PC-3 (cell line): ENCODE data around the gene IST1. TPM values are rescaled to one million over a fixed set of nuclear protein-coding genes. Genes with fewer than 3 reads are reported as not detected.

ENCODE experiments used
- ATAC-seq: fragments of 200-7000 bp; cut with Tn5 transposase; 2 replicates; pipeline ENCODE4 v1.9.1; 2020; ENCODE audit warnings: mild to moderate bottlenecking, moderate library complexity
- BruUV-seq: library from RNA; stranded (reverse); fragments of 400-500 nt; replicated peaks from 2 replicates; lab custom pipeline; 2021; lab: Mats Ljungman, UMichigan
- CTCF ChIA-PET: fragments of 300-600 bp; sonication (Branson Sonifier 250); formaldehyde crosslinking; loops from one replicate; lab custom pipeline; 2022; ENCODE audit warnings: antibody characterized with exemption; lab: Charles Lee
- POLR2A ChIA-PET: fragments of 300-600 bp; sonication (Branson Sonifier 250); formaldehyde crosslinking; loops from one replicate; lab custom pipeline; 2022; ENCODE audit warnings: antibody characterized with exemption; ENCODE audit not compliant: unreplicated experiment; lab: Charles Lee
- DNase-seq: peaks from one replicate; pipeline ENCODE4 v3.0.0-alpha.2; 2015
- H2AFZ ChIP-seq: fragments of 300-600 bp; sonication (generic); 2 replicates; pipeline ENCODE4 v1.6.0; 2016; ENCODE audit warnings: antibody characterized with exemption, low read length
- H3F3A ChIP-seq: fragments of 300-600 bp; sonication (generic); one replicate; pipeline ENCODE4 v1.6.0; 2017; ENCODE audit warnings: antibody characterized with exemption, low read length, control low read depth, mild to moderate bottlenecking; ENCODE audit not compliant: unreplicated experiment
- H3K27ac ChIP-seq: fragments of 300-600 bp; sonication (generic); 2 replicates; pipeline ENCODE4 v1.5.1; 2016; ENCODE audit warnings: mild to moderate bottlenecking, low read length
- H3K27me3 ChIP-seq: fragments of 300-600 bp; sonication (generic); 2 replicates; pipeline ENCODE4 v1.6.1; 2016; ENCODE audit warnings: low read length, mixed read lengths
- H3K36me3 ChIP-seq: fragments of 300-600 bp; sonication (generic); 2 replicates; pipeline ENCODE4 v1.6.1; 2016; ENCODE audit warnings: low read depth, mixed run types, low read length, mixed read lengths
- H3K4me1 ChIP-seq: fragments of 300-600 bp; sonication (generic); 2 replicates; pipeline ENCODE4 v1.5.1; 2016; ENCODE audit warnings: low read length; ENCODE audit not compliant: insufficient read depth
- H3K4me2 ChIP-seq: fragments of 300-600 bp; sonication (generic); 2 replicates; pipeline ENCODE4 v1.6.0; 2016; ENCODE audit warnings: low read length
- H3K4me3 ChIP-seq: fragments of 300-600 bp; sonication (generic); 2 replicates; pipeline ENCODE4 v1.5.1; 2016; ENCODE audit warnings: mild to moderate bottlenecking, low read length, mixed read lengths
- H3K79me2 ChIP-seq: fragments of 300-600 bp; sonication (generic); 2 replicates; pipeline ENCODE4 v1.6.1; 2017; ENCODE audit warnings: low read length, mixed read lengths
- H3K9ac ChIP-seq: fragments of 300-600 bp; sonication (generic); 2 replicates; pipeline ENCODE4 v1.6.0; 2016; ENCODE audit warnings: mild to moderate bottlenecking, low read length
- H3K9me2 ChIP-seq: fragments of 300-600 bp; sonication (generic); replicated peaks from 2 replicates; pipeline ENCODE4 v1.6.1; 2016; ENCODE audit warnings: mixed run types, low read length, mixed read lengths
- H3K9me3 ChIP-seq: fragments of 300-600 bp; sonication (generic); 2 replicates; pipeline ENCODE4 v1.6.1; 2016; ENCODE audit warnings: low read length, mixed read lengths
- H4K20me1 ChIP-seq: fragments of 300-600 bp; sonication (generic); 2 replicates; pipeline ENCODE4 v1.6.1; 2016; ENCODE audit warnings: low read length, mixed read lengths
- CTCF ChIP-seq: fragments of 300-600 bp; sonication (generic); conservative IDR thresholded peaks from 2 replicates; pipeline ENCODE4 v1.5.1; 2017; ENCODE audit warnings: antibody characterized with exemption, low read depth, mild to moderate bottlenecking, low read length
- EZH2 ChIP-seq: fragments of 300-600 bp; sonication (generic); IDR thresholded peaks from one replicate; pipeline ENCODE4 v1.6.1; 2017; ENCODE audit warnings: antibody characterized with exemption, mild to moderate bottlenecking, low read length; ENCODE audit not compliant: unreplicated experiment
- EZH2phosphoT487 ChIP-seq: fragments of 300-600 bp; sonication (generic); IDR thresholded peaks from 2 replicates; pipeline ENCODE4 v1.6.1; 2018; ENCODE audit warnings: mild to moderate bottlenecking, antibody characterized with exemption, low read length, borderline replicate concordance
- intact Hi-C: fragments of 100-400 bp; cut with micrococcal nuclease; formaldehyde crosslinking; loops from 2 replicates; pipeline ENCODE4 v1.9.0; 2023
- total RNA-seq: library from RNA; depleted of rRNA; stranded (reverse); fragments of >200 nt; gene quantifications from 2 replicates; pipeline ENCODE4 v1.2.3, GENCODE V29; 2014

IST1 gene
- total RNA-seq, 1 experiment from 2014 or later, result 86.4 TPM

DNA sequence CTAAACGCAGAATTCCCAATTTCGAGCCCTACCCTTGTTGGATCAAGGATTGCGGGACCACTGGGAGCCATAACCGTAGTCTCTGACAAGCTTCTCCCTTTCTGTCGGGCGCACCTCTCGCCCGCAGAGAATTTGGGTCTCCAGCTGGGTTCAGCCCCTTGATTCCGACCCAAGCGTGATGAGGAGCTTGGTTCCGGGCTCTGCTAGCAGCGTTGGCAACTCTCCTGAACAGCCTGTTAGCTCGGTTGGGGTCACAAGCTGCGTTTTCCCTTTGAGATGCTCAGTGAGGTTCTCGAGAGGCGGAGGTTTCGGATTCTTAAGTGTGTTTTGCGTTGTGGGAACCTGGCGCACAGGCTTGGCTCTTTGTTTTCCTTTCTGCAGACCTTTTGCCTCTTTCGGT lies 48.9 kb upstream of the IST1 start:
- peaks cover 8% of the 10 kb centered on the region; the same call in 1 of the 2 replicates for H3K36me3 ChIP-seq
- DNase-seq (no peak), ATAC-seq (peak; percentile 18)
- H3K27ac ChIP-seq, result no peak overlapping the region
- peak overlapping the region; percentile 82 for H3K4me3 ChIP-seq
- H3F3A ChIP-seq, result no peaks in the 10 kb centered on the region
- H4K20me1 ChIP-seq, result no peaks in the 10 kb centered on the region
- no peaks in the 10 kb centered on the region for H3K27me3 ChIP-seq
- no TSS peak for BruUV-seq
- no peaks in the 10 kb centered on the region for H3K9me2 ChIP-seq
- no peaks in the 10 kb centered on the region for H3K9me3 ChIP-seq
- H3K79me2 ChIP-seq, result peaks cover 27% of the 10 kb centered on the region
- TF ChIP-seq CTCF, result no peak
- TF ChIP-seq EZH2phosphoT487, result no peak
- TF ChIP-seq EZH2, result no peak
- intact Hi-C loops, result loop anchor here (5.0 kb wide), 1 partner anchor 36 kb away; the partner anchor contains the start of gene ZNF821
- H3K4me2 ChIP-seq, result peak overlapping the region; percentile 90
- peak overlapping the region; percentile 99; the same call in 1 of the 2 replicates for H2AFZ ChIP-seq
- CTCF ChIA-PET, result interaction anchor here (0.6 to 1.2 kb wide), 2 partner anchors 36 to 37 kb away, joined by 3 to 4 read pairs; partner anchors contain the start of gene AP1G1
- H3K9ac ChIP-seq, result peak overlapping the region; percentile 89
- POLR2A ChIA-PET, result interaction anchor here (0.5 to 1.3 kb wide), 2 partner anchors 38 to 1100 kb away, joined by 3 to 4 read pairs; partner anchors contain the start of gene AP1G1
- H3K4me1 ChIP-seq, result peaks cover 8% of the 10 kb centered on the region; the same call in 1 of the 2 replicates

DNA sequence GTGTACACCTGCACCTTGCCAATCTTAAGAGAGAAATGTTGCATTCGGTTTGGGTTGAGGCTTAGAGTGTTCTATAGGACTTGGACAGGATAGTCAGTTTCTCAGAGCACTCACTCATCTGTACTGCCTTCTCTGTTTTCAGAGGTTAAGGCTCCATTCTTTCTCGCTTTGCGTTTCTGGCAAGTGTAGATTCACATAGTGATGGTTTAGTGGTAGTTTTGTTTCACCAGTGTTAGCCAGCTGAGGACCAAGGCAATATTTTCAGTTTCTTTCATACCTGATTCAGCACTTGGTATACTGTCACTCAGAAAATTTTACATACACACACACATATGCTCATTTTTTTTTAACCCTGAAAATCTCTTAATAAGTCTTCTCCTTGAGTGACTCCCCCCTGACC lies 48.2 kb upstream of the IST1 start:
- H3F3A ChIP-seq, result no peaks in the 10 kb centered on the region
- no peak for TF ChIP-seq CTCF
- no peak for TF ChIP-seq EZH2phosphoT487
- no peak for TF ChIP-seq EZH2
- H3K4me1 ChIP-seq, result peaks cover 8% of the 10 kb centered on the region; the same call in 1 of the 2 replicates
- H4K20me1 ChIP-seq, result no peaks in the 10 kb centered on the region
- ChIA-PET POLR2A (no interaction called here), CTCF (interaction anchor here (1.2 kb wide), 1 partner anchor 35 kb away, joined by 3 read pairs; no protein-coding TSS in a partner anchor)
- DNase-seq, result no peak
- H3K4me3 ChIP-seq, result peak overlapping the region; percentile 82
- no peak overlapping the region for H2AFZ ChIP-seq
- intact Hi-C loops, result loop anchor here (5.0 kb wide), 1 partner anchor 35 kb away; the partner anchor contains the start of gene ZNF821
- H3K27me3 ChIP-seq, result no peaks in the 10 kb centered on the region
- H3K4me2 ChIP-seq, result peak overlapping the region; percentile 90
- ATAC-seq, result no peak
- no peak overlapping the region for H3K27ac ChIP-seq
- BruUV-seq, result no TSS peak
- no peaks in the 10 kb centered on the region for H3K9me2 ChIP-seq
- H3K79me2 ChIP-seq, result peaks cover 27% of the 10 kb centered on the region
- peaks cover 8% of the 10 kb centered on the region; the same call in 1 of the 2 replicates for H3K36me3 ChIP-seq
- no peaks in the 10 kb centered on the region for H3K9me3 ChIP-seq
- peak overlapping the region; percentile 89; the same call in 1 of the 2 replicates for H3K9ac ChIP-seq

DNA sequence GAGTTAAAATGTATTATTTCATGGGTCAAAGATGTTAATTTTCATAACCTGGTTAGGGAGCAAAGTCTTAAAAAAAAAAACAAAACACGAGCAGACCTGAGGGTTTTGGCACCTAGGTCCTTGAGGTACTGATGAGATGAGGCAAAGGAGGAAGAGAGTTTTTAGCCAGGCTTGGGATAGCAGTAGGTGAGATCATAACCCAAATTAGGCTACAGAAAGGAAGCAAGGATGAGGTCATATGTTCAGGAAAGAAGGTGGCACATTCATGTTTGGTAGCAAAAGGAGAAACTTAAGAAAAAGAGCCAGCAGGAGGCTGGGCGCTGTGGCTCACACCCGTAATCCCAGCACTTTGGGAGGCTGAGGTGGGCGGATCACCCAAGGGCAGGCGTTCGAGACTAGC lies 46.7 kb upstream of the IST1 start:
- Histone ChIP-seq H3K4me2 (no peak overlapping the region), H3K4me3 (no peak overlapping the region), H3K36me3 (peaks cover 8% of the 10 kb centered on the region; the same call in 1 of the 2 replicates), H3K27ac (no peak overlapping the region), H3K9me3 (no peaks in the 10 kb centered on the region), H3K79me2 (peaks cover 27% of the 10 kb centered on the region), H3K9me2 (no peaks in the 10 kb centered on the region), H3K27me3 (no peaks in the 10 kb centered on the region), H2AFZ (no peak overlapping the region), H3F3A (no peaks in the 10 kb centered on the region), H3K4me1 (peaks cover 8% of the 10 kb centered on the region; the same call in 1 of the 2 replicates), H4K20me1 (no peaks in the 10 kb centered on the region), H3K9ac (no peak overlapping the region)
- ChIA-PET CTCF (no interaction called here), POLR2A (no interaction called here)
- BruUV-seq, result no TSS peak
- no peak for DNase-seq
- ATAC-seq, result no peak
- TF ChIP-seq EZH2 (no peak), CTCF (no peak), EZH2phosphoT487 (no peak)
- intact Hi-C loops, result loop anchor here (5.0 kb wide), 1 partner anchor 34 kb away; the partner anchor contains the start of gene ZNF821
